IMR-90 (cell line): ENCODE measurements around the gene GGT1. TPM values are rescaled to one million over a fixed set of nuclear protein-coding genes. Genes with fewer than 3 reads are reported as not detected.
"Not testable (repeated sequence)": the region's sequence is repeated elsewhere in the genome, so short reads cannot be mapped to it uniquely, and the experiment has no call there.

Source experiments
- ATAC-seq: fragments of 200-7000 bp; cut with Tn5 transposase; 2 replicates; pipeline ENCODE4 v1.9.1; 2020; ENCODE audit warnings: low read depth, mild to moderate bottlenecking, moderate library complexity
- BruUV-seq: library from RNA; stranded (reverse); fragments of 400-500 nt; replicated peaks from 2 replicates; lab custom pipeline; 2021; lab: Mats Ljungman, UMichigan
- CTCF ChIA-PET: fragments of 300-600 bp; formaldehyde crosslinking; extraction: SDS; loops from one replicate; lab custom pipeline; 2021; ENCODE audit warnings: antibody characterized with exemption; lab: Yijun Ruan, JAX
- POLR2A ChIA-PET: fragments of 300-600 bp; sonication (Branson Sonifier 250); formaldehyde crosslinking; loops from one replicate; lab custom pipeline; 2022; ENCODE audit warnings: antibody characterized with exemption; ENCODE audit not compliant: unreplicated experiment; lab: Charles Lee
- DNase-seq: peaks from one replicate; pipeline ENCODE4 v3.0.0; 2013
- H2AFZ ChIP-seq: replicated peaks from 2 replicates; pipeline ENCODE3; 2013; ENCODE audit warnings: low read length, mild to moderate bottlenecking; ENCODE audit not compliant: poor library complexity
- H2AK5ac ChIP-seq: 2 replicates; pipeline ENCODE4 v1.6.1; 2013; ENCODE audit warnings: low read depth, low read length, inconsistent platforms
- H2AK9ac ChIP-seq: replicated peaks from 2 replicates; pipeline ENCODE3; 2013; ENCODE audit warnings: mild to moderate bottlenecking, low read depth, low read length, moderate library complexity; ENCODE audit not compliant: poor library complexity
- H2BK120ac ChIP-seq: 2 replicates; pipeline ENCODE4 v1.6.1; 2013; ENCODE audit warnings: low read depth, low read length, inconsistent platforms
- H2BK15ac ChIP-seq: 3 replicates; pipeline ENCODE4 v1.6.1; 2013; ENCODE audit warnings: low read depth, low read length, inconsistent platforms
- H2BK20ac ChIP-seq: 2 replicates; pipeline ENCODE4 v1.6.1; 2013; ENCODE audit warnings: low read depth, mild to moderate bottlenecking, inconsistent platforms, low read length, moderate library complexity
- H2BK5ac ChIP-seq: 2 replicates; pipeline ENCODE4 v1.6.1; 2013; ENCODE audit warnings: mild to moderate bottlenecking, low read depth, low read length, inconsistent platforms; ENCODE audit not compliant: poor library complexity, severe bottlenecking
- H3K14ac ChIP-seq: replicated peaks from 2 replicates; pipeline ENCODE4 v1.6.1; 2013; ENCODE audit warnings: low read depth, low read length, inconsistent platforms
- H3K18ac ChIP-seq: 2 replicates; pipeline ENCODE4 v1.6.1; 2013; ENCODE audit warnings: low read depth, low read length, control low read depth
- H3K23ac ChIP-seq: 2 replicates; pipeline ENCODE4 v1.6.1; 2013; ENCODE audit warnings: low read depth, low read length, inconsistent platforms
- H3K27ac ChIP-seq: 2 replicates; pipeline ENCODE4 v1.5.1; 2013; ENCODE audit warnings: mild to moderate bottlenecking, control low read depth, low read length; ENCODE audit not compliant: insufficient read depth
- H3K27me3 ChIP-seq: 2 replicates; pipeline ENCODE4 v1.6.1; 2013; ENCODE audit warnings: low read length; ENCODE audit not compliant: control insufficient read depth, insufficient read depth
- H3K36me3 ChIP-seq: 2 replicates; pipeline ENCODE4 v1.6.1; 2013; ENCODE audit warnings: low read length, mixed read lengths; ENCODE audit not compliant: control insufficient read depth, insufficient read depth
- H3K4ac ChIP-seq: 2 replicates; pipeline ENCODE4 v1.6.1; 2013; ENCODE audit warnings: low read depth, low read length, inconsistent platforms
- H3K4me1 ChIP-seq: 2 replicates; pipeline ENCODE4 v1.6.1; 2013; ENCODE audit warnings: low read length, mixed read lengths; ENCODE audit not compliant: control insufficient read depth, insufficient read depth
- H3K4me2 ChIP-seq: 2 replicates; pipeline ENCODE4 v1.6.1; 2013; ENCODE audit warnings: low read depth, mild to moderate bottlenecking, control low read depth, low read length, moderate library complexity
- H3K4me3 ChIP-seq: 2 replicates; pipeline ENCODE4 v1.5.1; 2013; ENCODE audit warnings: low read depth, mild to moderate bottlenecking, control low read depth, low read length, moderate library complexity; ENCODE audit not compliant: insufficient read depth
- H3K56ac ChIP-seq: 2 replicates; pipeline ENCODE4 v1.6.1; 2013; ENCODE audit warnings: low read length, inconsistent platforms; ENCODE audit not compliant: insufficient read depth; ENCODE audit errors: extremely low read depth
- H3K79me1 ChIP-seq, 2 experiments: 2 replicates each; pipeline ENCODE4 v1.6.1; 2013; ENCODE audit warnings: low read length in 2 of 2, inconsistent platforms in 1 of 2, low read depth in 1 of 2
- H3K9ac ChIP-seq: 2 replicates; pipeline ENCODE4 v1.6.1; 2013; ENCODE audit warnings: low read depth, low read length, control low read depth
- H3K9me1 ChIP-seq: 2 replicates; pipeline ENCODE4 v1.6.1; 2013; ENCODE audit warnings: low read length, inconsistent platforms; ENCODE audit not compliant: insufficient read depth
- H3K9me3 ChIP-seq: 2 replicates; pipeline ENCODE4 v1.6.1; 2013; ENCODE audit warnings: low read length; ENCODE audit not compliant: control insufficient read depth, insufficient read depth
- H4K20me1 ChIP-seq: 2 replicates; pipeline ENCODE4 v1.6.1; 2013; ENCODE audit warnings: low read length, inconsistent platforms; ENCODE audit not compliant: insufficient read depth
- H4K5ac ChIP-seq: 2 replicates; pipeline ENCODE4 v1.6.1; 2013; ENCODE audit warnings: mild to moderate bottlenecking, low read depth, low read length, control low read depth
- H4K8ac ChIP-seq, 2 experiments: 2 replicates each; pipeline ENCODE4 v1.6.1; 2013; ENCODE audit warnings: low read depth in 2 of 2, low read length in 2 of 2, control low read depth in 1 of 2, inconsistent platforms in 1 of 2
- H4K91ac ChIP-seq: 2 replicates; pipeline ENCODE4 v1.6.1; 2013; ENCODE audit warnings: low read depth, low read length, inconsistent platforms; ENCODE audit not compliant: insufficient read depth
- WGBS, 2 experiments: methylation state at CpG; one replicate each; pipeline versions ENCODE4 v1.1.5 to v1.1.7; 2013; ENCODE audit warnings: missing lambda C conversion rate in 2 of 2; ENCODE audit not compliant: insufficient read length in 1 of 2; ENCODE audit errors: extremely low coverage in 2 of 2; 5-methylcytosine and 5-hydroxymethylcytosine counted together
- dilution Hi-C: fragments of 300-500 bp; cut with HindIII; formaldehyde crosslinking; loops from one replicate; pipeline ENCODE4 v1.14.3; 2018; ENCODE audit warnings: low sequenced_read_pairs; ENCODE audit not compliant: unreplicated experiment
- in situ Hi-C: fragments of 300-500 bp; cut with MboI; formaldehyde crosslinking; loops from 3 replicates; pipeline ENCODE4 v1.14.3; 2019; ENCODE audit warnings: low sequenced_read_pairs, inconsistent platforms, mixed read lengths
- intact Hi-C: fragments of 100-400 bp; cut with micrococcal nuclease; formaldehyde crosslinking; loops from 2 replicates; pipeline ENCODE4 v1.10.0; 2022
- polyA plus RNA-seq, 3 experiments: library from polyadenylated mRNA; depleted of rRNA; stranded (reverse); fragments of >200 nt; gene quantifications; 2 replicates each; pipeline ENCODE4 v1.2.3, GENCODE V29; 2012; ENCODE audit warnings: low replicate concordance in 1 of 3
- total RNA-seq: library from RNA; depleted of rRNA; stranded (reverse); fragments of >200 nt; gene quantifications from 2 replicates; pipeline ENCODE4 v1.2.3, GENCODE V29; 2012

GGT1 gene
- total and polyA plus RNA-seq, 2 of the 4 experiments (the other 2 are of a cell fraction), result 3.4 to 7.3 TPM

GRCh38 chr22:24603770-24604629 lies 1.0 kb downstream of the GGT1 start:
- H3K9ac ChIP-seq, H2AFZ ChIP-seq, DNase-seq, H2BK20ac ChIP-seq, H3K9me3 ChIP-seq, H4K91ac ChIP-seq, BruUV-seq, H2BK120ac ChIP-seq, H2BK5ac ChIP-seq, dilution Hi-C loops, CTCF ChIA-PET, H3K18ac ChIP-seq, H3K27me3 ChIP-seq, H4K20me1 ChIP-seq, H3K36me3 ChIP-seq, H3K4me3 ChIP-seq, H4K8ac ChIP-seq, H3K56ac ChIP-seq, H3K23ac ChIP-seq, H2BK15ac ChIP-seq, H3K4me1 ChIP-seq, H3K27ac ChIP-seq, intact Hi-C loops, H2AK9ac ChIP-seq, H3K4me2 ChIP-seq, H3K9me1 ChIP-seq, in situ Hi-C loops, H3K79me1 ChIP-seq, POLR2A ChIA-PET, H3K4ac ChIP-seq, H2AK5ac ChIP-seq, H3K14ac ChIP-seq, H4K5ac ChIP-seq: not testable (repeated sequence)
- peak; percentile 62 for ATAC-seq
- no CpG with 5 or more reads among the region's 18 CpGs for WGBS, 2 experiments

- in situ Hi-C loops, dilution Hi-C loops, CTCF ChIA-PET: not testable (repeated sequence)
These were observed 3.3 kb downstream of the GGT1 start for GRCh38 chr22:24606340-24606739.

More at GRCh38 chr22:24606340-24606739, 3.3 kb downstream of the GGT1 start:
- H3K79me1 ChIP-seq, H2AK9ac ChIP-seq, H3K14ac ChIP-seq, H3K4me2 ChIP-seq, H3K4ac ChIP-seq, H3K4me3 ChIP-seq, H3K56ac ChIP-seq, H3K18ac ChIP-seq, H4K91ac ChIP-seq, H2BK5ac ChIP-seq, H3K9ac ChIP-seq, H3K4me1 ChIP-seq, H3K27me3 ChIP-seq, H4K20me1 ChIP-seq, BruUV-seq, intact Hi-C loops, H2BK20ac ChIP-seq, H3K23ac ChIP-seq, H3K9me3 ChIP-seq, H2AK5ac ChIP-seq, H3K27ac ChIP-seq, H4K5ac ChIP-seq, DNase-seq, H4K8ac ChIP-seq, ATAC-seq, H2BK15ac ChIP-seq, H3K36me3 ChIP-seq, POLR2A ChIA-PET, H2BK120ac ChIP-seq, H3K9me1 ChIP-seq, H2AFZ ChIP-seq: not testable (repeated sequence)
- WGBS, 2 experiments, result no CpG with 5 or more reads among the region's 2 CpGs
